ENCODE data around the gene GCSH.

GCSH gene

DNA sequence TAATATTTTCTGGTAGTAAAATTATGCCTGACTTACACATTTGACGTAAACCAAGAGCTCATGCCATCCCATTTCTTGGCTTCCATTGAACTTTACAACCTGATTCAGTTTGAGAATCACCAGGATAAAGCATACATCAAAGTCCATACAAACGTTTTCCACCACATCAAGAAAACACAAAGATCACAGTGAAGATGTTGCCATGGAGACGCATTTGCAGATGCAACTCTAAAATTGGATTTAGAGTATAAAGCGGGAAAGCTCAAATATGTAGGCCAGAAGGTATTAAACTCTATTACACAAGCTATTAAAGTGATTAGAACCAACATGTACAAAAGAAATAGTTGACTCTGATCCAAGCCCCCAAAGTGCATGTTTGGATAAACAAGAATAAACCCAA is 29.5 kb downstream of the GCSH start:
- no peak for DNase-seq
- in situ Hi-C loops (cut with HindIII; ENCODE audit: low pct_ligation_motif_present, low pct_unique_long_range_greater_than_20kb, low sequenced_read_pairs), result no loop called here

DNA sequence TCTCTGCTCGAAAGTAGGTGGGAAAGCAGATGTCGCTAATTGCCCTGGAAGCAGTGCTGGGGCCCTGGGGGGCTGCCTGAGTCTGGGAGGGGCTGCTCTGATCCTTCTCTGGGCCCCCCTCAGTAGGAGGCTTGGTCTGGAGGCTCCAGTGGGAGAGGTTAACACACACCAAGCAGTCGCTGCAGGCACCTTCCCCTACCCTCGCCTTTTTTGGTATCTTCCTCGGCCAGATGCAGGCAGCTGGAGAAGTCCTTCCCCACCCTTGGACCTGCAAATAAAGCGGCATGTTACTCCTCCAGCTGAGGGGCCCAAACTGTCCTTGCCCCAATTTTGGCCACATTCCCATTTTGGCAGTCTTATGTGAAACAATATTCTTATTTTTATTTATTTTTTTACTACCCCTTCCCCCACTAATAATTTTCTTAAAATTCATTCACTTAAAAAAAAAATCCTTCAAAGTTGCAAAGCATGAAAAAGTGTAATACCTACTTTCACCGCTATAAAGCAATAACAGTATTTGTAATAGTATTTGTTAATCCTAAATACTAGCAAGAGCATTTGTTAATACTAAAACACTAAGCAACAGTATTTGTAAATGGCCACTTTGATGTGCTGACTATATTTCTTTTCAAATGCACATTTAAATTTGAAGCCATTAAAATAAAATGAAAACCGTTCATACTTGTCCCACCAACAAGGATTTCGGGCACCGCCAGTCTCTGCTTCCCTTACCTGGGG is 34.2 kb downstream of the GCSH start:
- no peak for DNase-seq

DNA sequence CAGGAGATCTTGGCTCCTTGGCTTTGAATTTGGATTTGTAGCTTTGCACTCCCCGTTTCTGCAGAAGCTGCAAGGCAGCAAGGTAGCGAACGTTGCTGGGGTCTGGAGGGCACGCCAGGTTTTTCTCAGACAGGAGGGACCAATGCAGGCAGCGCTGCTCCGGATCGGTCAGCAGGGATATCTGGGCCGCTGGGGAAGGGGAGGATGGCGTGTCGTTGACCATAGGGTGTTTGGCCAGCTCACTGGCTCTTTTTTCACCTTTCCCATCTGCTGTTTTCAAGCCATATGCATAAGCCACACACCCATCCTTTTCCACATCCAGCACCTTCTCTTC is 34.9 kb downstream of the GCSH start:
- in situ Hi-C loops (cut with HindIII; ENCODE audit: low pct_ligation_motif_present, low pct_unique_long_range_greater_than_20kb, low sequenced_read_pairs), result no loop called here

More for the DNA sequence above, 34.2 kb downstream of the GCSH start:
- in situ Hi-C loops (cut with HindIII; ENCODE audit: low pct_ligation_motif_present, low pct_unique_long_range_greater_than_20kb, low sequenced_read_pairs), result no loop called here

DNA sequence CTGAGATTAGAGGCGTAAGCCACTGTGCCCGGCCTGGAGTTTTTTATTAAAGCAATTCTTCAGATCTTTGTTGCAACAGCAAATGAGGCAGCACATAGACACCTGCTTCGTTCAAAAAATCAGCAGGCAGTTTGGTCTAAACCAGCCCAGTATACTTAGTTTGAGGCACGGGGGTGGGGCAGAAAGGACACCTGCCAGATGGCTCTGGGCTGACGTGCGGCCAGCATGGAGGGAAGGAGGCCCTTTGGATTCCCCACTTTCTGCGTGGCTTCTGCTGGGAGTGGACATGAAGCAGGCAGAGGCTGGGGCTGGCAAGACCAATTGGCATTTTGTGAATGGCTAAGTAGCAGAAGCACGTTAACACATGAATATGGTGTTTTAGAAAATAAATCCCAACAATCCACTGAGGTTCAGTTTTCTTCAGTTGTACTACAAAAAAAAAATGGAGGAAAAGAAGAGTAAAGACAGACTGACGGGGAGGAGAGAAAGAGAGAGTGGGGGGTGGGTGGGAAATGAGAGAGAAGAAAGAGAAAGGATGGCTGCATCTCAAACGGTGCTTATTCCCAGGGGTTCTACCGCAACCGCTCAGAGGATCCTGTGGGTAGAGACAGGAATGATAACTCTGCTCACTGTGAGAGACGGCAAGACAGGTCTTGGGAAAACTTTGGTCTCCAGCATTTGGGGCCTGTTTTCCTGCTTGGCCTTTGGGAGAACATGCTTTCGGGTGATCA is 35.5 kb downstream of the GCSH start:
- in situ Hi-C loops (cut with HindIII; ENCODE audit: low pct_ligation_motif_present, low pct_unique_long_range_greater_than_20kb, low sequenced_read_pairs), result no loop called here
- DNase-seq, result no peak

More for the DNA sequence above, 34.9 kb downstream of the GCSH start:
- DNase-seq, result no peak

DNA sequence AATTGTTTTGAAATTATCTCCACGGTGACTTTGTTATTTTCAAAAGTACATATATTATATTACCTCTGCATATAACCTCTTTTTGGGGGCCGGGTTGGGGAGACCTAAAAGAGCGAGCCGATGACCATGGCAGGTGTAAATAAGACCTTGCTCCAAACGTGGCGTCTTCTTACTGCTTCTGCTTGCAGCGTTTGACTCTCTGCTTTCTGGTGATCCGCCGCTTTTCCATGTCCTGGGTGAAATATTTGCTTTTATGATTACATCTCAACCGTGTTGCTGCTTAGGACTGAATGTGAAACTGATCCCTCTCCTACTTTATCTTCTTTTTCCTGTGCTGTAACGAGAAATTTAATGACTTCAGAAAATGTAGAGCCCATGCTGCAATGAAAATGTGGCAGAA is 42.4 kb downstream of the GCSH start:
- no peak for DNase-seq
- in situ Hi-C loops (cut with HindIII; ENCODE audit: low pct_ligation_motif_present, low pct_unique_long_range_greater_than_20kb, low sequenced_read_pairs), result no loop called here

DNA sequence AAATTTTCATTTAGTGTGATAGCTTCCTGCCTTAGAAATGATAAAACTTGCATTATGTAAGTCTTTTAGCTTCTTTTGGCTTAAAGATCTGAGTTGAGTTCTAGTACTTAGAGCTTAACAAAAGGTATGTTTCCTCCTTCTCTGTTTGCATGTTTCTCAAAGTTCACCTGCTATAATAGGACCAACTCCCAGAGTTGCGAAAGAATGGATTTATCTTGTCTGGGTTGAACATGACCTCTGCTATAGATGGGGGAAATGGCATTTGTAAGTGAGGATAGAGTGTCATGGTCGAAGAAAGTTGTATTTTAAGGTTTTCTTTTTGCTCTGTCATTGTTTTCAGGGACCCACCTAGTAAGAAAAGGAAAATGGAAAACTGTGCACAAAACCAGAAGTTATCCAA is 53.4 kb downstream of the GCSH start:
- DNase-seq, result no peak
- in situ Hi-C loops (cut with HindIII; ENCODE audit: low pct_ligation_motif_present, low pct_unique_long_range_greater_than_20kb, low sequenced_read_pairs), result no loop called here

DNA sequence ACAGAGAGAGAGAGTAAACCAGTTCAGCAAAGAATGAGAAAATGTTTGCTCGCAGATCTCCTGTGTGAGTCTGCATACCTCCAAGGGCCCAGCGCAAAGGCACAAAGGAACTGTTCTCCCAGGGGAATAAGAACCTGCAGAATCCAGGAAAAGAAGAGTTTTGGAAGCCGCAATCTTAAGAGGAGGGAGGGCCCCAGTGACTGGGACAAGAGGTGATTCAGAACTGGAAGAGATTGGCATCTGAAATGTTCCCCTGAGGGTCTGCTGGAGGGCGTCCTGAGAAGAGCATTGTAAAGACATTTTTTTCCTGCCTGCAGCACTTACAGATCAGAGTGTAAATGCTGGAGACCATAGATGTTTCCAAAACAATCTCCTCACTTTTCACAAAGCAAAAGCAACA is 54.5 kb downstream of the GCSH start:
- in situ Hi-C loops (cut with HindIII; ENCODE audit: low pct_ligation_motif_present, low pct_unique_long_range_greater_than_20kb, low sequenced_read_pairs), result no loop called here
- DNase-seq, result no peak

DNA sequence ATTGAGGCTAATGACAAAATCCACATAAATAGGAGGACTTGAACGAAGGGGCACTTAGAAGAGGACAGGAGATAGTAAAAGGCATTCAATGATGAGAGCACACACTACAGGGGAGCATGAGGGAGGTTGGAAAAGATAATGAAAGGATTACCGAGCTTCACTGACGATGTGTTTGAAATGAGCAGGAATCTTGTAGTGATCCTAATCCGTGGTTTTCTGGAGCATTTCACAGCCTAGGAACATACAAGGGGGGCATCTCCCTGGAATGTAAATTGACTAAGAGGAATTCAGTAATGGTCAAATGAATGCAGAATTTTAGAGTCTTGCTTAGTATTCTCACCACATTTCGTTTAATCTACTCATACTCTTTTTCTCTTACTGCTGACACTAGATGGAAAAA is 55.4 kb downstream of the GCSH start:
- no peak for DNase-seq
- in situ Hi-C loops (cut with HindIII; ENCODE audit: low pct_ligation_motif_present, low pct_unique_long_range_greater_than_20kb, low sequenced_read_pairs), result no loop called here

DNA sequence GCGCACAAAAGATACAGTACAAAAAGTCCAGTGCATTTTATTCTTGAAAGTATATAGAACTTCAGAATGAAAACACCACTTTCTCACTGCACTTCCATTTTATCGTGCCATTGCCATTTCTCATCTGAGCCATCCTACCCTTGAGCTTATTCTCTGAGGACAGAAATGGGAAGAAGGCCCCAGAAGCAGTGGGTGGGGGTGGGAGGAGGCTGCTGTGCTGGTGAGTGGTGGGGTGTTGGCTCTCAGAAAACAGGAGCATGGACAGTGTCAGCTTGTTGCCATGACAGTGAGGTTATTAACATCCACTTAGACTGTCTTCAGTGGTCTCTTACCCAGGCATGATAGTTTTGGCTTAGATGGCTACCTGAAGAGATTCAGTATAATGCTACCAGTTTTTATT is 56.1 kb downstream of the GCSH start:
- no peak for DNase-seq
- in situ Hi-C loops (cut with HindIII; ENCODE audit: low pct_ligation_motif_present, low pct_unique_long_range_greater_than_20kb, low sequenced_read_pairs), result no loop called here

DNA sequence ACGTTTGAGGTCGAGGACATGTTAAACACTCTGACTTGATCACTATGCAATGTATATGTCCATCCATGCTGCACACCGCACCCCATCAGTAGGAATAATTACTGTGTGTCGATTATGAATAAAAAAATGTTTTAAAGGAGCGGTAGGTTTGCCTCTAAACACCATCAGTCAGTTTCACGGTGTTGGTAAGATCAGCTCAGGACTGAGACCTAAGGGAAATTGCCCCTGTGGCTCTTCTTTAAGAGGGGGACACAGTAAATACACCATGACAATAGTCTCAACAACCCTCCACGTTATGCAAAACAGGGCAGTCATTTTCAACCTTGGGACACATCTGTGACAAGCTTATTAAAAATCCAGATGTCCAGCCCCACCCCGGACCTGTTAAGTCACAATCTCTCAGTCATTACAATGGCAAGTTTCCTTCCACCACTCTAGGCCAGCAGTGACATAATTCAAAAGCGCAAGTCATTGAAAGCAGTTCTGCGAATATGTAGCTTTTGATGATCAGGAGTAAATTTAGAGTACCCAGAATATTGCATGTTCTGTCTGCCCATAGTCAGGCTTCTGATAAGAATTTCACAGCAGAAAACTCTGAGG is 59.3 kb downstream of the GCSH start:
- in situ Hi-C loops (cut with HindIII; ENCODE audit: low pct_ligation_motif_present, low pct_unique_long_range_greater_than_20kb, low sequenced_read_pairs), result no loop called here
- DNase-seq, result no peak

DNA sequence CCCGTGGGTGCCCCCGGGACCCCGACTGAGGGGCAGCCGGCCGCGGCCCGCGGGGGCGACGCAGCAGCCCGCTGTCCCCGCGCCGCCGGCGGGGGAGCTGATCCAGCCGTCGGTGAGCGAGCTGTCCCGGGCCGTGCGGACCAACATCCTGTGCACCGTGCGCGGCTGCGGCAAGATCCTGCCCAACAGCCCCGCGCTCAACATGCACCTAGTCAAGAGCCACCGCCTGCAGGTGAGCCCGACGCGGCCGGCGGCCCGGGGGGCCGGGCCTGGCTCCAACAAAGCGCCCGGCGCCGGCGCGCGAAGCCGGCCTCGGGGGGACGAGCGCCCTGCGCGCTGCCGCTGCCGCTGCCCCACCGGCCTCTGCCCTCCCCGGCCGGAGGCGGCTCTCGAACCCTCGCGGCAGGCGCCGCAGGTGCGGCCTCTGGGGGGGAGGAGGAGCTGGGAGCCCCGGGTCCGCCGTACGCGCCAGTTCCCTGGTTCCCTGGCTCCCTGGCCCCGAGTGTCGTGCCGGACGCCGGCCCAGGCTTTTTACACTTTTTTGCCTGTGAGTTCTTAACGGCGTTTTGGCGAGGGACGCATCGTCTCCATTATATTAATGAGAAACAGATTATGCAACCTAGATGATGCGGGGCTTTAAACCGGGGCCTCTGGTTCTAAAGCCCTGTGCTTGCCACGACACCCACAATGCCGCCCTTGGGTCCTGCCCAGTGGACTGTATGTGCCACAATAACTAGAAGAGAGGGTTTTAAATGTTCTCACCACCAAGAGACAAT is 60.0 kb downstream of the GCSH start:
- in situ Hi-C loops (cut with HindIII; ENCODE audit: low pct_ligation_motif_present, low pct_unique_long_range_greater_than_20kb, low sequenced_read_pairs), result no loop called here
- peak; percentile 40 for DNase-seq

DNA sequence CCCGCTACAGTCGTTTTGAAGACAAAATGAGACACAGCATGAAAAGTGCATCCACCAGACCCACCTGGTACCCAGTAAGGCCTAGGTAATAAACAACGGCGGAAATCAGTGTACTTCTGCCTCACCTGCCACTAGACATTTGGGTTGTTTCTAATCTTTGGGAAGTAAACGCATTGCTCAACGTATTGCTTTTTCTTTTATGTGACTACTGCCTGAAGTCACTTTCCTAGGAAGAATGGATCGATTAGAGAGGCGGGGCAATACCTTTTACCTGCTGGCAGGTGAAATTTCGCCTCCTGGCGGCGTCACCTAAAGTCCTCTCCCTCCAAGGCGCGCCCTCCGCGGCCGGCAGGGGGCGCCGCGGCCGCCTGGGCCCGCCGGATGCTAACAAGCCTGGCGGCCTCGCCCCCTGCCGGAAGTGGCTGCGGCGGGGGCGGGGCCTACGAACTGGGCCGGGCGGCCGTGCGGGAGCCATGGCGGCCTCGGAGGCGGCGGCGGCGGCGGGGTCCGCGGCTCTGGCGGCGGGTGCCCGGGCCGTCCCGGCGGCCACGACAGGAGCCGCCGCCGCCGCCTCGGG is 60.7 kb downstream of the GCSH start, which contains the start of gene ATMIN:
ATMIN (plus strand) TSS at position 445 of the 577 bp plus-strand sequence; CDS start at position 474, 29 bp downstream.
- peak; percentile 95 for DNase-seq
- in situ Hi-C loops (cut with HindIII; ENCODE audit: low pct_ligation_motif_present, low pct_unique_long_range_greater_than_20kb, low sequenced_read_pairs), result no loop called here
